GM12878 (cell line): Measurements from ENCODE around the gene AGBL1. TPM values are rescaled to one million over a fixed set of nuclear protein-coding genes. Genes with fewer than 3 reads are reported as not detected.

Source experiments
- ATAC-seq: fragments of 200-7000 bp; cut with Tn5 transposase; 3 replicates; pipeline ENCODE4 v1.9.1; 2020; ENCODE audit warnings: mild to moderate bottlenecking, moderate library complexity
- BruUV-seq: library from RNA; stranded (reverse); fragments of 400-500 nt; replicated peaks from 2 replicates; lab custom pipeline; 2021; lab: Mats Ljungman, UMichigan
- CTCF ChIA-PET: fragments of 300-600 bp; sonication (Branson Sonifier 250); formaldehyde crosslinking; extraction: SDS; loops from one replicate; lab custom pipeline; 2021; ENCODE audit warnings: inconsistent platforms; lab: Yijun Ruan, JAX
- POLR2A ChIA-PET: fragments of 350-600 bp; formaldehyde crosslinking; extraction: SDS; loops from one replicate; lab custom pipeline; 2021; ENCODE audit warnings: inconsistent platforms; lab: Charles Lee
- RAD21 ChIA-PET: fragments of 300-600 bp; sonication (Branson Sonifier 250); formaldehyde crosslinking; loops from one replicate; lab custom pipeline; 2023; ENCODE audit warnings: antibody characterized with exemption; ENCODE audit not compliant: unreplicated experiment; lab: Charles Lee
- SMC1A ChIA-PET: fragments of 300-600 bp; sonication (Branson Sonifier 250); formaldehyde crosslinking; loops from one replicate; lab custom pipeline; 2023; ENCODE audit not compliant: unreplicated experiment, uncharacterized antibody; lab: Charles Lee
- DNase-seq: peaks from one replicate; pipeline ENCODE4 v3.0.0-alpha.2; 2011; ENCODE audit warnings: low read depth, low spot score
- FAIRE-seq: peaks from 3 replicates; lab custom pipeline; 2011; peaks lifted over from hg19 to GRCh38; lab: Jason Lieb, UNC
- H2AFZ ChIP-seq: 2 replicates; pipeline ENCODE4 v1.6.0; 2011; ENCODE audit warnings: low read depth, low read length, control low read depth; ENCODE audit not compliant: control insufficient read depth
- H3K27ac ChIP-seq: 2 replicates; pipeline ENCODE4 v1.5.1; 2011; ENCODE audit warnings: control low read depth; ENCODE audit not compliant: control insufficient read depth, insufficient read depth
- H3K27me3 ChIP-seq, 2 experiments: replicated peaks in 1 of 2; 2 replicates each; pipeline versions ENCODE4 v1.6.0 to v1.6.1; 2011; ENCODE audit warnings: low read length in 1 of 2; ENCODE audit not compliant: control insufficient read depth in 2 of 2, insufficient read depth in 2 of 2
- H3K36me3 ChIP-seq, 2 experiments: 2 replicates each; pipeline ENCODE4 v1.5.1; 2011; ENCODE audit warnings: low read length in 1 of 2; ENCODE audit not compliant: control insufficient read depth in 2 of 2, insufficient read depth in 2 of 2
- H3K4me1 ChIP-seq: 2 replicates; pipeline ENCODE4 v1.6.1; 2011; ENCODE audit warnings: mild to moderate bottlenecking, low read length, moderate library complexity, mixed read lengths; ENCODE audit not compliant: control insufficient read depth, insufficient read depth
- H3K4me2 ChIP-seq: 2 replicates; pipeline ENCODE4 v1.6.0; 2011; ENCODE audit warnings: control low read depth; ENCODE audit not compliant: control insufficient read depth, insufficient read depth
- H3K4me3 ChIP-seq: fragments of 200-600 bp; sonication (generic); 2 replicates; pipeline ENCODE4 v1.5.1; 2016
- H3K79me2 ChIP-seq: 2 replicates; pipeline ENCODE4 v1.6.0; 2011; ENCODE audit warnings: low read length; ENCODE audit not compliant: control insufficient read depth, insufficient read depth
- H3K9ac ChIP-seq: 2 replicates; pipeline ENCODE4 v1.8.0; 2011; ENCODE audit warnings: low read length, control low read depth, mixed read lengths; ENCODE audit not compliant: control insufficient read depth, insufficient read depth
- H3K9me3 ChIP-seq: replicated peaks from 3 replicates; pipeline ENCODE4 v1.5.1; 2011; ENCODE audit warnings: mild to moderate bottlenecking, low read length; ENCODE audit not compliant: control insufficient read depth, insufficient read depth
- H4K20me1 ChIP-seq: 2 replicates; pipeline ENCODE4 v1.6.0; 2011; ENCODE audit not compliant: control insufficient read depth, insufficient read depth
- IKZF1 ChIP-seq: fragments of 450-650 bp; conservative IDR thresholded peaks from 2 replicates; pipeline ENCODE4 v1.6.1; 2017; ENCODE audit warnings: antibody characterized with exemption, mild to moderate bottlenecking
- NFXL1 ChIP-seq: fragments of 450-650 bp; IDR thresholded peaks from 2 replicates; pipeline ENCODE4 v1.6.1; 2017; ENCODE audit warnings: antibody characterized with exemption, mild to moderate bottlenecking, borderline replicate concordance
- RELA ChIP-seq: fragments of 450-650 bp; IDR thresholded peaks from 2 replicates; pipeline ENCODE4 v1.8.0; 2014; ENCODE audit warnings: borderline replicate concordance; ENCODE audit not compliant: partially characterized antibody
- SP1 ChIP-seq: IDR thresholded peaks from one replicate; pipeline ENCODE4 v1.6.1; 2011; ENCODE audit warnings: low read depth, low read length
- SREBF2 ChIP-seq: IDR thresholded peaks from 2 replicates; pipeline ENCODE4 v1.6.1; 2012; ENCODE audit warnings: mild to moderate bottlenecking, low read length
- WGBS: methylation state at CpG from one replicate; pipeline ENCODE4 v1.1.6; 2016; ENCODE audit warnings: low lambda C conversion rate; ENCODE audit not compliant: insufficient replicate concordance, insufficient coverage; ENCODE audit errors: missing lambda C conversion rate; 5-methylcytosine and 5-hydroxymethylcytosine counted together
- in situ Hi-C: fragments of 300-500 bp; cut with MboI; formaldehyde crosslinking; loops from 9 replicates; pipeline ENCODE4 v1.14.3; 2018; ENCODE audit warnings: mixed read lengths
- intact Hi-C: fragments of 100-400 bp; cut with micrococcal nuclease; formaldehyde crosslinking; loops from one replicate; pipeline ENCODE4 v1.14.2; 2022; ENCODE audit not compliant: unreplicated experiment
- polyA plus RNA-seq, 11 experiments: library from polyadenylated mRNA; depleted of rRNA in 4 of 11; unstranded in 6 of 11; stranded (reverse) in 5 of 11; fragments of >200 nt; fragmentation: Nextera tagmentation in 4 of 11; fragmentation: Illumina TruSeq in 1 of 11; extraction: Ambion mirVana in 4 of 11; extraction: Trizol in 1 of 11; gene quantifications; 1 replicate in 1 of 11; 2 replicates in 10 of 11; pipeline versions ENCODE4 v1.2.1 to v1.2.3, GENCODE V29; 2011 to 2016; ENCODE audit warnings: inconsistent platforms in 2 of 11, missing spikeins in 2 of 11, low read depth in 1 of 11
- total RNA-seq, 4 experiments: library from RNA; depleted of rRNA in 3 of 4; stranded (reverse); fragments of >200 nt in 3 of 4; fragmentation: Illumina TruSeq in 1 of 4; extraction: Trizol in 1 of 4; gene quantifications; 2 replicates each; pipeline versions ENCODE4 v1.2.1 to v1.2.3, GENCODE V29; 2013 to 2021
- TF ChIP-seq, protein P1 (sequence below): fragments of 450-650 bp; IDR thresholded peaks from 2 replicates; pipeline ENCODE4 v1.6.1; 2017; ENCODE audit warnings: antibody characterized with exemption, mild to moderate bottlenecking, moderate library complexity
- TF ChIP-seq, protein P2 (sequence below): fragments of 450-650 bp; conservative IDR thresholded peaks from 2 replicates; pipeline ENCODE4 v1.6.1; 2017; ENCODE audit warnings: mild to moderate bottlenecking, moderate library complexity

AGBL1 gene
- total and polyA plus RNA-seq, 10 of the 15 experiments (the other 5 are each of a cell fraction or from before 2014, with no cell fraction given) = not detected

DNA sequence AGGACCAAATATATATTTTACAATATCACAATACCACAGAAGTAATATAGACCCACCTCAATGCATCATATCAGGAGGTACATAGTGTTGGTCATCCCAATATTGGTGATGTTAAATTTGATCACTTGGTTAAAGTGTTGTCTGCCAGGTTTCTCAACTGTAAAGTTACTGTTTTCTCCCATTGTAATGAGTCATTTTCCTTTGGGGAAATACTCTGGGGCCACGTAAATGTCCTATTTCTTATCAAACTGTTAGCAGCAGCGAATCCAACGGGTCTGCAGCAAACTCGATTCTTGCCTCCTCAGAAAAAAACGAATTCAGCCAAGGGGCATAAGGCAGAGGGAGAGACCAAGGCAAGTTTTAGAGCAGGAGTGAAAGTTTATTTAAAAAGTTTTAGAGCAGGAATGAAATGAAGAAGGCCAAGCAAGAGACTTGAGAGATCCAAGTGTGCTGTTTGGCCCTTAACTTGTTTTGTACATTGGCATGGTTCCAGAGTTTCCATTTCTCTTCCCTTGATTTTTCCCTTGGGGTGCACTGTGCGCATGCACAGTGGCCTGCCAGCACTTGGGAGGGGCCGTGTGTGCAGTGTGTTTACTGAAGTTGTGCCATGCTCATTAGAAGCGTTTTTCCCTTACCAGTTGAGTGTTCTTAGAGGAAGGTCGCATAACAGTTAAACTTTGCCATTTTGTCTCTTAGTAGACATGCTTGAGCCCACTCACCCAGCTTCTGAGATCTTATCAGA is 512.5 kb downstream of the AGBL1 start:
- ATAC-seq = no peak
- Histone ChIP-seq H4K20me1 (no peaks in the 10 kb centered on the region), H3K36me3 (no peaks in the 10 kb centered on the region)
- 10% methylated on average over 9 of the region's 9 CpGs for WGBS
- no peak for FAIRE-seq
- RAD21 ChIA-PET = no interaction called here
- no peak for TF ChIP-seq IKZF1
- no peak for TF ChIP-seq SREBF2
- TF ChIP-seq, protein P1, sequence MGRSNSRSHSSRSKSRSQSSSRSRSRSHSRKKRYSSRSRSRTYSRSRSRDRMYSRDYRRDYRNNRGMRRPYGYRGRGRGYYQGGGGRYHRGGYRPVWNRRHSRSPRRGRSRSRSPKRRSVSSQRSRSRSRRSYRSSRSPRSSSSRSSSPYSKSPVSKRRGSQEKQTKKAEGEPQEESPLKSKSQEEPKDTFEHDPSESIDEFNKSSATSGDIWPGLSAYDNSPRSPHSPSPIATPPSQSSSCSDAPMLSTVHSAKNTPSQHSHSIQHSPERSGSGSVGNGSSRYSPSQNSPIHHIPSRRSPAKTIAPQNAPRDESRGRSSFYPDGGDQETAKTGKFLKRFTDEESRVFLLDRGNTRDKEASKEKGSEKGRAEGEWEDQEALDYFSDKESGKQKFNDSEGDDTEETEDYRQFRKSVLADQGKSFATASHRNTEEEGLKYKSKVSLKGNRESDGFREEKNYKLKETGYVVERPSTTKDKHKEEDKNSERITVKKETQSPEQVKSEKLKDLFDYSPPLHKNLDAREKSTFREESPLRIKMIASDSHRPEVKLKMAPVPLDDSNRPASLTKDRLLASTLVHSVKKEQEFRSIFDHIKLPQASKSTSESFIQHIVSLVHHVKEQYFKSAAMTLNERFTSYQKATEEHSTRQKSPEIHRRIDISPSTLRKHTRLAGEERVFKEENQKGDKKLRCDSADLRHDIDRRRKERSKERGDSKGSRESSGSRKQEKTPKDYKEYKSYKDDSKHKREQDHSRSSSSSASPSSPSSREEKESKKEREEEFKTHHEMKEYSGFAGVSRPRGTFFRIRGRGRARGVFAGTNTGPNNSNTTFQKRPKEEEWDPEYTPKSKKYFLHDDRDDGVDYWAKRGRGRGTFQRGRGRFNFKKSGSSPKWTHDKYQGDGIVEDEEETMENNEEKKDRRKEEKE = no peak
- no peak for TF ChIP-seq RELA
- TF ChIP-seq NFXL1 = no peak
- TF ChIP-seq SP1 = no peak
- TF ChIP-seq, protein P2, sequence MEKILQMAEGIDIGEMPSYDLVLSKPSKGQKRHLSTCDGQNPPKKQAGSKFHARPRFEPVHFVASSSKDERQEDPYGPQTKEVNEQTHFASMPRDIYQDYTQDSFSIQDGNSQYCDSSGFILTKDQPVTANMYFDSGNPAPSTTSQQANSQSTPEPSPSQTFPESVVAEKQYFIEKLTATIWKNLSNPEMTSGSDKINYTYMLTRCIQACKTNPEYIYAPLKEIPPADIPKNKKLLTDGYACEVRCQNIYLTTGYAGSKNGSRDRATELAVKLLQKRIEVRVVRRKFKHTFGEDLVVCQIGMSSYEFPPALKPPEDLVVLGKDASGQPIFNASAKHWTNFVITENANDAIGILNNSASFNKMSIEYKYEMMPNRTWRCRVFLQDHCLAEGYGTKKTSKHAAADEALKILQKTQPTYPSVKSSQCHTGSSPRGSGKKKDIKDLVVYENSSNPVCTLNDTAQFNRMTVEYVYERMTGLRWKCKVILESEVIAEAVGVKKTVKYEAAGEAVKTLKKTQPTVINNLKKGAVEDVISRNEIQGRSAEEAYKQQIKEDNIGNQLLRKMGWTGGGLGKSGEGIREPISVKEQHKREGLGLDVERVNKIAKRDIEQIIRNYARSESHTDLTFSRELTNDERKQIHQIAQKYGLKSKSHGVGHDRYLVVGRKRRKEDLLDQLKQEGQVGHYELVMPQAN = no peak
- TF ChIP-seq, all 136 proteins: peak for 0
- Histone ChIP-seq H3K4me2 (no peak overlapping the region), H2AFZ (no peak overlapping the region), H3K27me3 (no peaks in the 10 kb centered on the region), H3K4me3 (no peak overlapping the region), H3K9ac (no peak overlapping the region), H3K27ac (no peak overlapping the region), H3K9me3 (no peaks in the 10 kb centered on the region), H3K4me1 (no peaks in the 10 kb centered on the region), H3K79me2 (no peaks in the 10 kb centered on the region)
- intact Hi-C loops = no loop called here
- in situ Hi-C loops = no loop called here
- DNase-seq = no peak
- BruUV-seq = no TSS peak
- POLR2A ChIA-PET = no interaction called here
- CTCF ChIA-PET = no interaction called here
- SMC1A ChIA-PET = no interaction called here
